ENCODE measurements around the gene TSPEAR. TPM values are rescaled to one million over a fixed set of nuclear protein-coding genes. Genes with fewer than 3 reads are reported as not detected.

The TSPEAR gene
- total RNA-seq, 1 experiment from 2014 or later, result not detected

DNA sequence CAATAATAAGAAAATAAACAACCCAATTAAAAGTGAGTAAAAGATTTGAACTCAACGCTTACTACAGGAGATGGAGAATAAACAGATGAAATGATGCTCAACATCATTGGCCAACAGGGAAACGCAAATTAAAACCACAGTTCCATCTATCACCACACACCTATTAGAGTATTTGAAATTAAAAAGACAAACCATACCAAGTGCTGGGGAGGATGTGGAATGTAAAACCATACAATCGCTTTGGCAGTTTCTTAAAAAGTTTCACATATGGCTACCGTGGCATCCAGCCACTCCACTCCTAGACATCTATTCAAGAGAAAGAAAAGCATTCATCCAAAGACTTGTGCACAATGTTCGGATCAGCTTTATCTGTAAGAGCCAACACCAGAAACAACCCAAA, 257.3 kb downstream of the TSPEAR start:
- ChIA-PET CTCF (no interaction called here), POLR2A (no interaction called here)
- ATAC-seq (no peak), DNase-seq (ENCODE audit: low read depth, low spot score) (no peak)
- no peaks in the 10 kb centered on the region; the same call in 1 of the 2 replicates for H3K27me3 ChIP-seq (ENCODE audit: control insufficient read depth, insufficient read depth, low read length)
- in situ Hi-C loops (cut with HindIII; ENCODE audit: low pct_unique_long_range_greater_than_20kb, low sequenced_read_pairs) (no loop called here), intact Hi-C loops (cut with micrococcal nuclease; ENCODE audit: unreplicated experiment) (no loop called here)
- no peak overlapping the region for H3K27ac ChIP-seq (ENCODE audit: low read length)
- H3K36me3 ChIP-seq (ENCODE audit: control insufficient read depth, insufficient read depth, low read length), result no peaks in the 10 kb centered on the region
- BruUV-seq (replicated peaks), result no TSS peak
- H3K4me3 ChIP-seq (ENCODE audit: low read depth in 2 of 2, low read length in 2 of 2), result no peak overlapping the region
- H3K9me3 ChIP-seq (ENCODE audit: control insufficient read depth, insufficient read depth, low read depth, low read length), result no peaks in the 10 kb centered on the region
- TF ChIP-seq TCF7L2 (IDR thresholded peaks at IDR 0.05; ENCODE audit: low read depth, low read length) (no peak), POLR2AphosphoS5 (IDR thresholded peaks at IDR 0.05; ENCODE audit: low read depth, low read length) (no peak), SIN3A (IDR thresholded peaks at IDR 0.05; ENCODE audit: borderline replicate concordance, insufficient read depth, low read depth, low read length) (no peak), CTCF (IDR thresholded peaks at IDR 0.05) (no peak)
- TF ChIP-seq, protein P1, sequence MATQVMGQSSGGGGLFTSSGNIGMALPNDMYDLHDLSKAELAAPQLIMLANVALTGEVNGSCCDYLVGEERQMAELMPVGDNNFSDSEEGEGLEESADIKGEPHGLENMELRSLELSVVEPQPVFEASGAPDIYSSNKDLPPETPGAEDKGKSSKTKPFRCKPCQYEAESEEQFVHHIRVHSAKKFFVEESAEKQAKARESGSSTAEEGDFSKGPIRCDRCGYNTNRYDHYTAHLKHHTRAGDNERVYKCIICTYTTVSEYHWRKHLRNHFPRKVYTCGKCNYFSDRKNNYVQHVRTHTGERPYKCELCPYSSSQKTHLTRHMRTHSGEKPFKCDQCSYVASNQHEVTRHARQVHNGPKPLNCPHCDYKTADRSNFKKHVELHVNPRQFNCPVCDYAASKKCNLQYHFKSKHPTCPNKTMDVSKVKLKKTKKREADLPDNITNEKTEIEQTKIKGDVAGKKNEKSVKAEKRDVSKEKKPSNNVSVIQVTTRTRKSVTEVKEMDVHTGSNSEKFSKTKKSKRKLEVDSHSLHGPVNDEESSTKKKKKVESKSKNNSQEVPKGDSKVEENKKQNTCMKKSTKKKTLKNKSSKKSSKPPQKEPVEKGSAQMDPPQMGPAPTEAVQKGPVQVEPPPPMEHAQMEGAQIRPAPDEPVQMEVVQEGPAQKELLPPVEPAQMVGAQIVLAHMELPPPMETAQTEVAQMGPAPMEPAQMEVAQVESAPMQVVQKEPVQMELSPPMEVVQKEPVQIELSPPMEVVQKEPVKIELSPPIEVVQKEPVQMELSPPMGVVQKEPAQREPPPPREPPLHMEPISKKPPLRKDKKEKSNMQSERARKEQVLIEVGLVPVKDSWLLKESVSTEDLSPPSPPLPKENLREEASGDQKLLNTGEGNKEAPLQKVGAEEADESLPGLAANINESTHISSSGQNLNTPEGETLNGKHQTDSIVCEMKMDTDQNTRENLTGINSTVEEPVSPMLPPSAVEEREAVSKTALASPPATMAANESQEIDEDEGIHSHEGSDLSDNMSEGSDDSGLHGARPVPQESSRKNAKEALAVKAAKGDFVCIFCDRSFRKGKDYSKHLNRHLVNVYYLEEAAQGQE (IDR thresholded peaks at IDR 0.05; ENCODE audit: insufficient read depth in 1 of 2, low read depth in 2 of 2, low read length in 1 of 2), result no peak
- no peaks in the 10 kb centered on the region for H3K4me1 ChIP-seq (ENCODE audit: control insufficient read depth, insufficient read depth, low read length)

DNA sequence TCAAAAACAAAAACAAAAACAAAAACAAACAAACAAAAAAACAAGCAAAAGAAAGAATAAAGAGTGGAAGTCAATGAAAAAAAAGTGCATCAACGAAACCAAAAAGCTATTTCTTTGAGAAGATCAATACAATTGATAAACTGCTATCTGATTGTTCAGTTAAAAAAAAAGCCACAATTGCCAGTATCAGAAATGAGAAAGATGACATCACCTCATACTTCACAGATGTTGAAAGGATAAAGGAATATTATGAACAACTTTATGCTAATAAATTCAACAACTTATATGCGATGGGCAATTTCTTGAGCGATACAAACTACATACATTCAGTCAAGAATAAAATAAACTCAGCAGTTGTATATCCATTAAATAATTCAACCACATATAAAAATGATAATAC, 258.3 kb downstream of the TSPEAR start:
- TF ChIP-seq, protein P1 (IDR thresholded peaks at IDR 0.05; ENCODE audit: insufficient read depth in 1 of 2, low read depth in 2 of 2, low read length in 1 of 2), result no peak
- TF ChIP-seq POLR2AphosphoS5 (IDR thresholded peaks at IDR 0.05; ENCODE audit: low read depth, low read length) (no peak), TCF7L2 (IDR thresholded peaks at IDR 0.05; ENCODE audit: low read depth, low read length) (no peak), SIN3A (IDR thresholded peaks at IDR 0.05; ENCODE audit: borderline replicate concordance, insufficient read depth, low read depth, low read length) (no peak), CTCF (IDR thresholded peaks at IDR 0.05) (no peak)
- in situ Hi-C loops (cut with HindIII; ENCODE audit: low pct_unique_long_range_greater_than_20kb, low sequenced_read_pairs), result no loop called here
- CTCF ChIA-PET, result no interaction called here

More for the DNA sequence above, 258.3 kb downstream of the TSPEAR start:
- Histone ChIP-seq H3K9me3 (ENCODE audit: control insufficient read depth, insufficient read depth, low read depth, low read length) (no peaks in the 10 kb centered on the region), H3K27ac (ENCODE audit: low read length) (no peak overlapping the region), H3K36me3 (ENCODE audit: control insufficient read depth, insufficient read depth, low read length) (no peaks in the 10 kb centered on the region), H3K4me1 (ENCODE audit: control insufficient read depth, insufficient read depth, low read length) (no peaks in the 10 kb centered on the region), H3K27me3 (ENCODE audit: control insufficient read depth, insufficient read depth, low read length) (no peaks in the 10 kb centered on the region; the same call in 1 of the 2 replicates), H3K4me3 (ENCODE audit: low read depth in 2 of 2, low read length in 2 of 2) (no peak overlapping the region)
- DNase-seq (ENCODE audit: low read depth, low spot score) (no peak), ATAC-seq (no peak)
- BruUV-seq (replicated peaks), result no TSS peak
- intact Hi-C loops (cut with micrococcal nuclease; ENCODE audit: unreplicated experiment), result no loop called here
- POLR2A ChIA-PET, result no interaction called here
